HEK293 (cell line): ENCODE measurements around the gene FBH1.

Experiments
- CTCF ChIA-PET: fragments of 350-600 bp; formaldehyde crosslinking; extraction: SDS; loops from one replicate; lab custom pipeline; 2021; ENCODE audit warnings: antibody characterized with exemption; lab: Yijun Ruan, JAX
- POLR2A ChIA-PET: fragments of 300-600 bp; formaldehyde crosslinking; extraction: SDS; loops from one replicate; lab custom pipeline; 2020; ENCODE audit warnings: antibody characterized with exemption, inconsistent platforms; lab: Yijun Ruan, JAX
- H3K27ac ChIP-seq: fragments of 200-500 bp; sonication (Bioruptor generic); 2 replicates; pipeline ENCODE4 v1.5.1; 2014; ENCODE audit warnings: low read depth, low read length, control low read depth, inconsistent platforms; ENCODE audit errors: extremely low read depth
- H3K36me3 ChIP-seq, 2 experiments: fragments of 200-500 bp in 1 of 2; sonication (Bioruptor generic) in 1 of 2; 1 replicate in 1 of 2; 2 replicates in 1 of 2; pipeline ENCODE4 v1.5.1; 2014 to 2017; ENCODE audit warnings: inconsistent platforms in 2 of 2, low read length in 2 of 2; ENCODE audit not compliant: control insufficient read depth in 2 of 2, insufficient read depth in 1 of 2
- H3K4me1 ChIP-seq: fragments of 200-500 bp; sonication (Bioruptor generic); 2 replicates; pipeline ENCODE4 v1.5.1; 2014; ENCODE audit warnings: mild to moderate bottlenecking, low read length, inconsistent platforms; ENCODE audit not compliant: control insufficient read depth, insufficient read depth
- H3K4me3 ChIP-seq: 2 replicates; pipeline ENCODE4 v1.5.1; 2011; ENCODE audit warnings: low read depth, mild to moderate bottlenecking, control low read depth, low read length, moderate library complexity
- H3K9me3 ChIP-seq: fragments of 200-500 bp; sonication (Bioruptor generic); 2 replicates; pipeline ENCODE4 v1.5.1; 2014; ENCODE audit warnings: low read depth, low read length, inconsistent platforms; ENCODE audit not compliant: control insufficient read depth, insufficient read depth
- GLI2 ChIP-seq: fragments of 450-650 bp; formaldehyde crosslinking; IDR thresholded peaks from 2 replicates; pipeline ENCODE4; 2017; ENCODE audit warnings: missing biosample characterization, missing genetic modification characterization, low read depth, borderline replicate concordance
- GLI4 ChIP-seq: fragments of 450-650 bp; formaldehyde crosslinking; IDR thresholded peaks from 2 replicates; pipeline ENCODE4 v1.5.1; 2016; ENCODE audit warnings: missing biosample characterization, missing genetic modification characterization
- HOXD13 ChIP-seq: sonication (generic); formaldehyde crosslinking; IDR thresholded peaks from 2 replicates; pipeline ENCODE4 v1.8.0; 2022; ENCODE audit warnings: missing genetic modification reagents, borderline replicate concordance
- PATZ1 ChIP-seq: fragments of 450-650 bp; formaldehyde crosslinking; IDR thresholded peaks from 2 replicates; pipeline ENCODE4 v1.5.1; 2016; ENCODE audit warnings: missing biosample characterization, missing genetic modification characterization
- PRDM2 ChIP-seq: fragments of 450-650 bp; formaldehyde crosslinking; IDR thresholded peaks from 2 replicates; pipeline ENCODE4 v1.5.1; 2016; ENCODE audit warnings: missing biosample characterization, missing genetic modification characterization, borderline replicate concordance
- RBAK ChIP-seq: fragments of 450-650 bp; formaldehyde crosslinking; IDR thresholded peaks from 2 replicates; pipeline ENCODE4 v1.5.1; 2016; ENCODE audit warnings: missing biosample characterization, missing genetic modification characterization
- REPIN1 ChIP-seq: fragments of 450-650 bp; formaldehyde crosslinking; IDR thresholded peaks from 2 replicates; pipeline ENCODE4 v1.5.1; 2017; ENCODE audit warnings: missing biosample characterization, missing genetic modification characterization, low read depth
- SP3 ChIP-seq: fragments of 450-650 bp; formaldehyde crosslinking; IDR thresholded peaks from 2 replicates; pipeline ENCODE4 v1.5.1; 2016; ENCODE audit warnings: missing biosample characterization, missing genetic modification characterization
- ZBTB26 ChIP-seq: fragments of 450-650 bp; formaldehyde crosslinking; optimal IDR thresholded peaks from 2 replicates; pipeline ENCODE3; 2016; ENCODE audit warnings: missing biosample characterization, mild to moderate bottlenecking, missing genetic modification characterization
- ZNF10 ChIP-seq: fragments of 450-650 bp; formaldehyde crosslinking; IDR thresholded peaks from 2 replicates; pipeline ENCODE4 v1.5.1; 2017; ENCODE audit warnings: missing biosample characterization, missing genetic modification characterization
- ZNF221 ChIP-seq: fragments of 450-650 bp; formaldehyde crosslinking; IDR thresholded peaks from 2 replicates; pipeline ENCODE4 v1.5.1; 2017; ENCODE audit warnings: missing biosample characterization, missing genetic modification characterization, borderline replicate concordance
- ZNF266 ChIP-seq: fragments of 450-650 bp; formaldehyde crosslinking; IDR thresholded peaks from 2 replicates; pipeline ENCODE4 v1.5.1; 2016; ENCODE audit warnings: missing biosample characterization, missing genetic modification characterization, low read depth
- ZNF280D ChIP-seq: fragments of 450-650 bp; formaldehyde crosslinking; IDR thresholded peaks from 2 replicates; pipeline ENCODE4 v1.5.1; 2016; ENCODE audit warnings: missing biosample characterization, missing genetic modification characterization
- ZNF391 ChIP-seq: fragments of 450-650 bp; formaldehyde crosslinking; IDR thresholded peaks from 2 replicates; pipeline ENCODE4 v1.5.1; 2016; ENCODE audit warnings: low read depth, missing biosample characterization, missing genetic modification characterization, borderline replicate concordance
- ZNF530 ChIP-seq: fragments of 450-650 bp; formaldehyde crosslinking; IDR thresholded peaks from 2 replicates; pipeline ENCODE4 v1.5.1; 2016; ENCODE audit warnings: low read depth, missing biosample characterization, missing genetic modification characterization
- ZNF544 ChIP-seq: fragments of 450-650 bp; formaldehyde crosslinking; IDR thresholded peaks from 2 replicates; pipeline ENCODE4 v1.5.0; 2017; ENCODE audit warnings: missing biosample characterization, missing genetic modification characterization
- ZNF600 ChIP-seq: fragments of 450-650 bp; formaldehyde crosslinking; IDR thresholded peaks from 2 replicates; pipeline ENCODE4 v1.5.1; 2016; ENCODE audit warnings: missing biosample characterization, missing genetic modification characterization
- ZNF624 ChIP-seq: fragments of 450-650 bp; formaldehyde crosslinking; IDR thresholded peaks from 2 replicates; pipeline ENCODE4 v1.5.1; 2017; ENCODE audit warnings: missing biosample characterization, missing genetic modification characterization
- ZNF677 ChIP-seq: fragments of 450-650 bp; IDR thresholded peaks from 2 replicates; pipeline ENCODE4 v1.5.0; 2018; ENCODE audit warnings: missing biosample characterization, mild to moderate bottlenecking, missing genetic modification characterization, moderate library complexity
- ZNF830 ChIP-seq: fragments of 450-650 bp; IDR thresholded peaks from 2 replicates; pipeline ENCODE4 v1.5.0; 2018; ENCODE audit warnings: missing biosample characterization, missing genetic modification characterization, low read depth, mild to moderate bottlenecking, moderate library complexity

Gene FBH1

GRCh38 chr10:5983774-5984173 is 93.7 kb downstream of the FBH1 start:
- Histone ChIP-seq H3K4me3 (no peak overlapping the region), H3K36me3 (no peaks in the 10 kb centered on the region), H3K9me3 (no peaks in the 10 kb centered on the region), H3K4me1 (no peaks in the 10 kb centered on the region), H3K27ac (no peak overlapping the region)
- no peak for TF ChIP-seq HOXD13 (CRISPR knock-in tag)
- TF ChIP-seq ZNF830 (tag by site-specific recombination) = no peak
- no peak for TF ChIP-seq ZNF544 (tag by site-specific recombination)
- no peak for TF ChIP-seq REPIN1 (tag by site-specific recombination)
- TF ChIP-seq ZNF221 = no peak
- TF ChIP-seq PATZ1 (tag by site-specific recombination) = no peak
- TF ChIP-seq GLI4 (tag by site-specific recombination) = no peak
- TF ChIP-seq ZNF10 (tag by site-specific recombination) = no peak
- no peak for TF ChIP-seq ZNF391 (tag by site-specific recombination)
- no peak for TF ChIP-seq ZNF624
- TF ChIP-seq ZNF677 (tag by site-specific recombination) = no peak
- no peak for TF ChIP-seq ZBTB26 (tag by site-specific recombination)
- no peak for TF ChIP-seq RBAK (tag by site-specific recombination)
- TF ChIP-seq GLI2 = no peak
- no peak for TF ChIP-seq PRDM2 (tag by site-specific recombination)
- TF ChIP-seq ZNF280D = no peak
- no peak for TF ChIP-seq ZNF266 (tag by site-specific recombination)
- no peak for TF ChIP-seq ZNF530 (tag by site-specific recombination)
- TF ChIP-seq SP3 = no peak
- no peak for TF ChIP-seq ZNF600
- POLR2A ChIA-PET = no interaction called here
- CTCF ChIA-PET = interaction anchor here (0.7 to 1.2 kb wide), 2 partner anchors 104 to 224 kb away, joined by 3 read pairs; no protein-coding TSS in a partner anchor
